NCI-H69 (cell line): Measurements from ENCODE around the gene GABRR3.

Experiments
- DNase-seq: peaks from one replicate; lab custom pipeline; 2025; lab: John Stamatoyannopoulos, UW

The GABRR3 gene

DNA sequence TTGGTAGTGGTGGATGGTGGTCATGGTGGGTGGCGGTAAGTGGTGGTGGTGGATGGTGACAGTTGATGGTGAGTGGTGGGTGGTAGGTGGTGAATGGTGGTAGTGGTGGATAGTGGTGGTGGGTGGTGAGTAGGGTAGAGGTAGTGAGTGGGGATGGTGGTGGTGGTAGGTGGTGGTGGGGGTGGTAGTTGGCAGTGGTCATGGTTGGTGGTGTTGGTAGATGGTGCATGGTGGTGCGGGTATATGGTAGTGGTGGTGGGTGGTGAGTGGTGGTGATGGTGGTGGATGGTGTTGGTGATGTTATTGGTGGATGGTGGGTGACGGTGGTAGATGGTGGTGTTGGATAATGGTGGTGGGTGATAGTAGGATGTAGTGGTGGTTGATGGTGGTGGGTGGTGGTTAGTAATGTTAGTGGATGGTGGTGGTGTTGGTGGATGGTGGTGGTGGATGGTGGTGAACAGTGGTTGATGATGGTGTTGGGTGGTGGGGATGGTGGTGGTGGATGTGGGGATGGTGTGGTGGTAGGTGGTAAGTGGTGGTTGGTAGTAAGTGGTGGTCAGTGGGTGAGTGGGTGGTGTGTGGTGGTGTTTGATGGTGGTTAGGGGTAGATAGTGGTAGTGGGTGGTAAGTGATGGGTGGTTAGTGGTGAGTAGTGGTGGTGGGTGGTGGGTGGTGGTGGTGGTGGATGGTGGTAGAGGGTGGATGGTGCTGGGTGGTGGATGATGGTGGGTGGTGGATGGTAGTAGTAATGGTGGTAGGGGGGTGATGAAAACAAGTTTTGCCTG is 46.1 kb downstream of the GABRR3 start:
- no peak for DNase-seq

DNA sequence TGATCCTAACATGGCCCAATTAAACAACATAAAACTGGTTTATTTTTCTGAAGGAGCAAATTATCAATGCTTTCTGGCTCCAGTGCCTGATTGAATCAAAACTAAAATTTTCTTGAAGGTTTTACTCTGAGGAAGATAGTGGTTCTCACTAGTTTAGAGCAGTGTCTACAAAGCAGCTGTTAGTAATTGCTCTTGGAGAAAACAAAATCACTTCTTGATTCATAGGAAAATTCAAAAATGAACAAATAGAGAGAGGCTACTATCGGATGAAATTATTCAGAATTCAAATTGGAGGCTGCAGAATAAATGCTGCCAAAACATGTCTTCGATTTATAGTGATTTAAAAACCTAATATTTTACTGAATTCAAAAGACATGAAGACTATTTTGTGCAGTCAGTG is 47.8 kb downstream of the GABRR3 start:
- no peak for DNase-seq

DNA sequence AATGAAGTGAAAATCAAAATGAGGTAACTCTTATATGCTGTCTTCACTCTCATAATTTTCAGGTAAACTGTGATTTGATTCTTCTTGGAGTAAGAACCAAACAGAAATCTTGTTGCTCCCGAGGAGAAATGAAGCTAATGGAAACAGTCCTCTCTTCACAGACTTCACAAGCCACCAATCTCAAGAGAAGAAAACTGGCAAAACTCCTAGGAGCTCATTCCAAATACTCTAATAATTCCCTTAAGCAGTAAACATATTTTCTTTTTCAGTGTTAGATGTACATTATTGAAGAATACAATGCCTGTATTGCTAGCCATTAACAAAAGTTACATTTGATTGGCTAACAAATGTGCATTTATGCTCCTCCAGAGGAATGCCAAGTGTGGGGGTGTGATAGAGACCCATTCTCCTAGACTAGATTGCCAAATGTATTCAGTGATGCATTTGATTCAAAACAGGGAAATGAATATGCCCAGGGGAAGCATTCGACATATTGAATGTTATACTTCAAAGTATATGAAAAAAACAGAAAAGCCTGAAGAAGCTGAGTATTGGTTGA is 51.1 kb downstream of the GABRR3 start:
- no peak for DNase-seq

DNA sequence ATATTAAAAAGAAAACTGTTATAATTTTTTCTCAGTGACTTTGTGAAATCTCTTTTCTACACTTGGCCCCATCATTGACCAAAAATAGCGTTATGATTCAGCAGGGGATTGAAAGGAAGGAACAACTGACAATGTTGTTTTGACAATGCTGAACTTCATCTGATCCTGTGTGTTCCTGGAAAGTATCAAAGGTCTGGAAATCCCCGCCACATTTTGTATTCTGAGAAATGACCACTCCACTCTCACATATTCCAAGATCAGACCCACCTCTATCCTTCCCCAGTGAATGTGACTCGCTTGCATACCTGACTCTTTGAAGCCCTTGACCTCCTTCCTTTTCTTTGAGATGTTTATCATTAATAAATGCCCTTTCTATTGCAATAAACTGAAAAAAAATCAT is 53.2 kb downstream of the GABRR3 start:
- DNase-seq, result no peak

DNA sequence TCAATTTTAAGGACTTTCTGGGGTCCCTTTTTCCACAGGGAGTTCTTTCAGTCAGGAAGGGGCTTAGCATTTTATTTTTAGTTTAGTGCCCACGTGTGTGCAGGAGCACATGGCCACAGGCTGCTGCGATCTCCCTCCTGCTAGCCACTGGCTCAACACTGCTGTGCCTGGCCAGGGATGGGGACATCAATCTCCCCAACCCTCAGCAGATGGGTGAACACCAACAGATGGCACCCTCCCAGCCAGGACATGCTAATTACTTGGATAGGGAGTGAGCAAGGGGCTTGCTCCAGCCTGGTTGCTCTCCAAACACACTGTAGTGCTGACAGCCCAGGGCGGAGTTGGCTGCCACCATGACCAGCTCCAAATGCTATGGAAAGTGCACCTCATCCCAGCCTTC is 55.5 kb downstream of the GABRR3 start:
- DNase-seq, result peak; percentile 74

DNA sequence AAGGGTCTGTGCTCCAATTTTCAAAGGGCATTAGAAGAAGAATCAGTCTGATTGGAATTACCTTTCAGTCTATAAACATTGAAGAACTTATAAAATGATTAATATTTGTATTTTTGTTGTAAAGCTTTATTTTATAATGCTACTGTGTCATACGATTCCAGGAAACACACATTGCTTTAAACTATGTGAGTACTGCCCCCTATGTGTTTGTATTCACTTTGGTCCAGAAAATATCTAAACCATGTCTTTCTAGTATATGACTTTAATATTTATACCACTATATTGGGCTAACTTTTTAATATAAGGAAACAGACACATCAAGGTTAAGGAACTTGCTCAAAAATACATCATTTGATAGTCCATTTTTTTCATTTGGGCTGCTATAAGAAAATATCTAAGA is 59.6 kb downstream of the GABRR3 start:
- no peak for DNase-seq

DNA sequence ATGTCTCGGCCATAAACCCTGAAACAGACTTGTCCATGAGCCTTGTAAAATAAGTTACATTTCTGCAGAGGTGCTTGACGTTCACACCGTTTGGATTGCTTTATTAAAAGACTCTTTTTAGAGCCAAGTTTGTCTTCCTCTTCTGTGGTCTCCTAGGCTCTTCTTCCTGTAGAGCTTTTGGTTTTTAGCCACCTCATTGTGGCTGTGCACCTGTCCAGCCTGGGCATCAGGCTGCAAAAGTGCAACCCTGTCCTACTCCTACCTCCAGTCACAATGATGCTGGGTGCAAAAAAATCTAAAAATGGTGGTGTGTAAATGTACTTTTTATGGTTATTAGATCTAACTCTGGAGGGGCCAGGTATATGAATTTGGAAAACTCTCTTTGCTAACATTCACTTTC is 60.1 kb downstream of the GABRR3 start:
- DNase-seq, result no peak

DNA sequence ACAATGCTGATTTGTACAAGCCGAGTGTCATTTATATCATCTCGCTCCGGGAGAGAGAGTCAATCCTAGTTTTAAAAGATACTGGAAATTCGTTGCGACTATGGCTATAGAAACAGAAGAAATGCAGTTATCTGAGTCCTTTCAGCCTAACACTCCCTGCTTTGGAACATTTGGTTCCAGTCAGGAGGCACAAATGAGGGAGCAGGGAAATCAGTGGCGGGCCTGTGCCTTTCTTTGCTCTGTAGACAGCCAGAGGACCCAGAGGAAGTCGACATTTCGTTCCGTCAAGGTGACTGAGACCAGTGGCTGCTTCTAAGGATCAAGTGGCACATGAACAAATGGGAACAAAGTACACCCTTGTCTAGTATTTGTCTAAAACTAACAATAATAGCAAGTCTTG is 62.1 kb downstream of the GABRR3 start:
- no peak for DNase-seq

DNA sequence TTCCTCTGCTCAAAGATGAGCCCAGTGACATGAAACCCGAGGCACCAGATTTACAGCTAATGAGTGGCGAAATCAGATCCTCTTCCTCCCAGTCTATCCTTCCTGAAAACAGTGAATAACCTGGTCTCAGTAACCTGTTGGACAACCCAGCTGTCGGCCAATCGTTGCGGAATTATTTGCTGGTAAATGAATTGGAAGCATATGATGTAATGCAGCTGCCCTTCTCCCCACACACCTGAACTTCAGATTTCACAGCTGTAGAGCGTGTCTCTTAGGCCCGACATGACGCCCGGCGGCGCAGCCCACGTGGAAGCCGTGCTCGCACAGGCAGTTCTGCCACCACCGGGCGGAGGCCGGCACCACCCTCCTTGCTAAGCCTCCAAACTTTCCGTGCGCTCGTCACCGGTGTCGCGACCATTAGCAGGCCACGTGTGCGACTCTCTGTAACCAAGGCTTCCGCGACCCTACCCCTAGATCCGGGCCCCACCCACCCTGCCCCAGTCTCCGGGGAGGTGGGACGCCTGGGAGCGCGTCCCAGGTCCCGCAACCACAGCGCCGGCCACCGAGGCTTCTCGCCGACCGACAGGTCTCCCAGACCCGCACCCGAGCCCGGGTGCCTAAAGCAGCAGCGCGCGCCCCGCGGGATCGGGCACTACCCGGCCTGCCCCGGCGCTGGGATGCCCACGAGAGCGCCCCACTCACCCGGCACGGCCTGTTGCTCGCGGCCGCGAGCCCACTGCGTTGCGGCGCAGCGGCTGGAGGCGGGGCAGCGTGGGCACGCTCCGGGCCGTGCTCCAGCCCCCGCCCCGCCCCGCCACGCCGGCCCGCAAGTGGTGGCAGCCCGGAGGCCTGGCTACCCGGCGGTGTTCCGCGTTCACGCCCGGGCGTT is 63.2 kb downstream of the GABRR3 start, which contains the start of gene RIOX2:
Gene RIOX2 (minus strand): TSS at position 753 of the 889 bp plus-strand sequence. CDS start 4,838 bp downstream, outside the sequence.
- peak; percentile 70 for DNase-seq

DNA sequence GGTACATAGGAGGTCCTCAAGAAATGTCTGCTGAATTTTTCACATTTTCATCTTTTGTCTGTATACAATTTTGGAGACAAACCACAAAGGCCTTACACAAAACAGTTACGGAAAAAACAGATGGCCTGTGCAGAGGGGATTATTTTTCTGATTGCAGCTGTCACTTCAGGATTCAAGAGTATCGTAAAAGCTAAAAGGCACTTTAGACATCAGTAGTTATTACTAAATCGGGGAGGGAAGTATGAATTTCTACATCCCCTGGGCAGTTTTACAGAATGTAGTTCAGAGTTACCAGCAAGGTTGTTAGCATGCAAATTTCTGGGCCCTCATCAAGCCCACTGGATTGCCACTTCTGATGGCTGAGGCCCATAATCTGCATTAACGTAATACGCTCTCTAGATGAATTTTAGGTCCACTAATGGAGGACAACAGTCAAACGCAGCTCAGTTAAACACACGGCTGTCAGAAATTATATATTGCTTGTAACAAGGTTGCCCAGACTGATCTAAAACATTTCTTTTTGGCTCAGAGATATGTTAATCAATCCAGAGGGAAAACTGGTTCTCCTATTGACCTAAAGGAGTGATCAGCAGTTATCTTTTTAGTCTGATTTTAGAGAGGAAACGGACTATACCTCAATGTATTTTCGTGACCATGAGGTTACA is 64.0 kb downstream of the GABRR3 start:
- no peak for DNase-seq

DNA sequence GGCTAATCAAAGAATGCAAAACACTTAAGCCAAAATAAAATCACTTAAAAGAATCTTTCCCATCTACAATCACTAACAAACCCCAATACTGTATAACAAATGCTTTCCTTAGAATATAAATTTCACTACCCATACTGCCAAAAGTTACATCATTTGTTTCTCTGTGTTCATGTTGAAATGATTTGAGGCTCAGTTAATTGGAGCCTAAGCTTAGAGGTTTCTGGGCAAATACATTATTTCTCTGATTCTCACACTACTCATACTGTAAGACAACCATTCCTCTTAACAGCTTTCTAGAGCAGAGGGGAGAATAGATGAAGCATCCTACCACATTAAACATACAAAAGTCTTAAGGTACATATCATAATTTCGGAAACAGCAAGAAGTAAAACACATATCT is 65.0 kb downstream of the GABRR3 start:
- DNase-seq, result no peak

DNA sequence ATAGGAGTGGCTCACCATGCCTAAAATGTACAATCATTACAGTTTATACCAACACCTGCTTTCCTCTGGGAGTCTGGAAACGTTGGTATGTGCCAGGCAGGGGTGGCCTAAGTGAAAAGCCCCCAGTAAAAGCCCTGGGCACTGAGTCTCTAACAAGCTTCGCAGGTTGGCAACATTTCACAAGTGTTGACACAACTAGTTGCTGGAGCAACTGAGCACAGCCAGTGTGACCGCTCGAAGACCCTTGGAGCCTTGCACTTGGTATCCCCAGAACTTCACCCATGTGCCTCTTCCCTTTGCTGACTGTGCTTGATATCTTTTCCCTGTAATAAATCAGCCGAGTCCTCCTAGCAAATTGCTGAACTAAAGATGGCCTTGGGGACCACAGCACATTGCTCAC is 65.6 kb downstream of the GABRR3 start:
- no peak for DNase-seq

DNA sequence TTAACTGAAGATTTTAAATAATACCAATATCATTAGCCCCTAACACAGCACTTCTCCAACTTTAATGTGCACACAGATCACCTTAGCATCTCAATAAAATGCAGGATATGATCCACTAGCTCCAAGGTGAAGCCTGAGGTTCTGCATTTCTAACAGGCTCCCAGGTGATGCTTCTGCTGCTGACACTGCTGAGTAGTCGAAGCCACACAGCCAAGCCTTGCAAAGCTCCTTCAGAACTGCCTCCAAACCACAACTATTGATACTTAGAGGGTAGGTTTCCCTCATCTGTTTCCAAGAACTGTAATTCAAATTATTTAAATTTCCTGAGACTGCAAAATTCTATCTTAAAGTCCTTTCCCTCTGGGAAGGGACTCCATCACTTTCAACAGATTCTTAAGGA is 66.7 kb downstream of the GABRR3 start:
- DNase-seq, result no peak

DNA sequence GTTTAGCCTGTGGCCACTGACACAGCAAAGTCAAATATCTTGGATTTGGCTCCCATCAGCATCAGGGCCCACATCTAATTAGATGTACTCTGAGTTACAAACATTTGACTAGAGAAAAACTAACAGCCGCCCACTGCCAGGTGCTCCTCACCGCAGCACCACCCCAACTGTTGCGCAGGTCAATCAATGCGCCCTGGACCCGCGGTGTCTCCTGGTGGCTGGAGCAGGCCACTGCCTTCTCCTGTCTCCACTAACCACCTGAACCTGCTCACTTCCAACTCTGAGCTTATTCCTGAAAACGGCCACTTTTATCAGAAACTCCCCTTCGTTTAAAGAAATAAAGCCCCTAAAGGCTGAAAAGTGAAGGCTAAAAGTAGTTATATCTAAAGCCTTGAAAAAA is 67.1 kb downstream of the GABRR3 start:
- DNase-seq, result peak; percentile 24

DNA sequence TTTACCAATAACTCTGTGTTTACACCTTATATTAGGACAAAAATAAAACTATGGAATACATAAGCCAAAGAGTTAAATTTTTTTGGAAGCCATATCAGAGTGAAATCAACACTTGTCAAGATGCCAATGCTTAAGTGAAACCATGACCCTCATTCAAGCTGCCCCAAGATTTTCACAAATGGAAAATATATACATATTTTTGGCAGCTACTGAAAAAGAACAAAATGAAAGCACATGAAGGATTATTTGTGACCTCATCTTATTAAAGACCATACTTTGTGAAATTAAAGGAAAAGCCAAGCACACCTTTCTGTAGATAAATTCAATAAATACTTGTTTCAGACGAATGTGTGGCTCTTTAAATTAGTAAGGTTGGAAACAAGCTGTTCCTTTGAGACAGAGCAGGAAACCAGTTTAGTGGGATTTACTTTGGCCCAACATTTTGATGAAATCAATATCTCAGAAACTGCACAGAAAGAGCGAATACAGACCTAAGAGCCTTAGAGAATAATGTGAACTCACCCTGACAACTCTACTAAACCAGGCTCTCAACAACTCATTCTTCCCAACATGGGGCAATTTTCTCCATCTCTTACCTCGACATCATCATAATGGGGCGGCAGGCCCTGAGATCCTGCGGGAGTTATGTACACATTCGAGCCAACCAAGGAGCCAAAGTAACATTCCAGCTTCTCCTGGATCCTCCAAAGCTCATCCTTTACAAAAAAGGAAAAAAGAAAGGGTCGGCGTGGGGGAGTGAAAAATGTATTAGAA is 73.9 kb downstream of the GABRR3 start:
- DNase-seq, result no peak

DNA sequence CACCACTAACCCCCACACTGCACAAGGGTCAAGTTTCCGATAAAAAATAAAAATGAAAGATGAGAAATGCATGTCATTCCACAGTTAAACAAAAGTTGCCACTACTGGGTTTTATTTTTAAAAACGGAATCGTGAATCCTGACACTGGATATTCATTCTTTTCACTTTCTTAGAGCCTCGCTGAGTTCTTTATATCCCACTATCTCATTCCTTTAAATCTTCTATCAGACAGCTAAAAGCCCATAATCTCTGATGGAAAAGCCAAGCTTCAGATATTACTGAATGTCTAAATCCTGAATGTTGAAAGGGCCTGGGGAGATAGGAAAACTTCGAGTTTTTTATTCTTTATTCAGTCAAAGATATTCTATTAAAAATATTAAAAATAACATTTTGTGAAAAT is 74.6 kb downstream of the GABRR3 start:
- no peak for DNase-seq

DNA sequence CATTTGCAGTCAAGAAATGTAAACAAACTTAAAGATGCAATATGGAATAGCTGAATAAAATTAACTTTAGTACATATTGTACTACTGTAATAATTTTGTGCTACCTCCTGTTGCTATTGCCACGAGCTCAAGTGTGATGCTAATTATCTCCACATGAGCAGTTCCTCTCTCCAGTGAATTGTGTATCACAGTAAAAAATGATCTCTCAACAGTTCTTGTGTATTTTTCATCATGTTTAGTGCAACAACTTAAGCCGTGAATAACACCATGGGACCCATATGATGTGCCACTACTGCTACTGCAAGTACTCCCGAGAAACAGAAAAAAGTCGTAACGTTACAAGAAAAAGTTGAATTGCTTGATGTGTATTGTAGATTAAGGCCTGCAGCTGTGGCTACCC is 75.2 kb downstream of the GABRR3 start:
- peak; percentile 24 for DNase-seq

DNA sequence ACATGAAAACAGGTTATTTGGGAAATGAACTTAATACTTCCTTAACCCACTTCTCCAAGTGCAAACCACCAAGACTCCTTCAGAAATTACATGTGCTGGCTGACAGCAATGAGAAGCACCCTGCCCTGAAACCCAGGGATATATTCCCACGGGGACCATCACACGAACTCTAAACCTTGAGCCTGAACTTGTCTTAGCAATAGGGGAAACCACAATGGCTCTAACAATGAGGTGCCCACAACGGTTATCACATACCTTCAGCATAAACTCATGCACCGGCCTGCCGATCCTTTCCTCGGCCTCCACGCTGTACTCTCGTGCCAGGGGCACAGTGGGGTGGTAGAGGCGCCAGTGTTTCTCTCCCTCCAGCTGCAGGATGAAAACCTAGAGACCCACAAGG is 76.3 kb downstream of the GABRR3 start:
- DNase-seq, result no peak

DNA sequence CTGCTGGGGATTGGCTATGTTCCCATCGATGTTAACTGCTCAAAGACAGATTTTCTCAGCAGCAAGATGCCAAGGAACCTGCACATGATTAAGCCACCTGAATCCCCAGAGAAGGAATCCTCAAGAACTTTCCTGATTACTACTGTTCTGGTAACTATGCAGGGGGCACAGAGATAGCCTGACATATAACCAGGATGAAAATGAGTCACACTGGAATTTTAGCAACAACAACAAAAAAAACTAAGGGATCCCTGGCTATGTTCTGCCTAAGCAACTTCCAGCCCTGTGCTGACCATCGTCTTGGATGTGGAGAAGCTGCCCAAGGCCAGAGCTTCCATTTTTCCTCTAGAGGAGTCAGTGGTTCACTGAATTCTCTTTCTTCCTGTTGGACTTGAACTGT is 76.7 kb downstream of the GABRR3 start:
- DNase-seq, result no peak

DNA sequence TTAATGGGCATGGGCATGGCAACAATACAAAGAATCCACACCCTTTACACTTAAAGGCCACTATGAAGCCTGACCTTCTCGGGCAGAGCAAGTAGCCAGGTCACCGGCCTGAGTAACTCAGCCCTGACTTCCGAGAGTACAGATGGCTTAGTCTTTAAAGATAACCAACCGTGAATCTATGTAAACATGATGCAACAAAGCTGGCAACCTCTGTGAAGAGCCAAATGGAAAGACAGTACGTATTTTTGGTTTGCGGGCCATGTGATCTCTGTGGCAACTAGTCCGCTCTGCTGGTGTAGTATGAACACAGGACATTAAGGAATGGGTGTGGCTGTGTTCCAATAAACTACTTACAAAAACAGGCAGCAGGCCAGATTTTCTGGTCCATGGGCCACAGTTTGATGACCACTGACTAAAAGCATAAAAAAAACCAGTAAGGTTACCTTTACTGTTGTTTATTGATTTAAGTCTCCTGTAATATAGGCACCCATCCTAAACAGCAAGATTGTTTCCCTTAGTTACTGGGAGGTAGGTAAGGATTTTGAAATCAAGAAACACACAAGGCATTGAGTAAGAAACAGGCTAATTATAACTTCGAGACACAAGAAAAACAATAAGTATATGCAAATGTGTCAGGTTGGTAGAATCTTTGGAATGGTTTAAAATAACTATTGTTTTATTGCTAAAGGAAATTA is 77.4 kb downstream of the GABRR3 start:
- DNase-seq, result peak; percentile 40

DNA sequence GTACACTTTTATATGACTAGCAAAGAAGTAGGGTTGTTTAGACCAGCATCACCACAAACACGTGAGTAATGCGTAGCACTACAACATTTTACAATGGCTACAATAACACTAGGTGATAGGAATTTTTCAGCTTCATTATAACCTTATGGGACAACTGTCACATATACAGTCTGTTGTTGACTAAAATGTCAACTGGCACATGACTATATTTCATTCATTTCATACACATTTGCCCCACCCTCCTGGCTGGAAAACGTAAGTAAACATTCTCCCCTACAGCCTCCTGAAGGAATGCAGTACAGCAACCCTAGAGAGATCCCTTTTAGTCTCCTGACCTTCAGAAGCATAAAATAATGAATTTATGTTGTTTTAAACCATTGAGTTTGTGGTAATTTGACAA is 79.1 kb downstream of the GABRR3 start:
- peak; percentile 1 for DNase-seq
